ENCODE measurements around the gene RHBDD1. TPM values are rescaled to one million over a fixed set of nuclear protein-coding genes. Genes with fewer than 3 reads are reported as not detected.

Gene RHBDD1
- total RNA-seq, 4 donors from 2014 or later, result 19.5 to 91.5 (median 47.3) TPM

DNA sequence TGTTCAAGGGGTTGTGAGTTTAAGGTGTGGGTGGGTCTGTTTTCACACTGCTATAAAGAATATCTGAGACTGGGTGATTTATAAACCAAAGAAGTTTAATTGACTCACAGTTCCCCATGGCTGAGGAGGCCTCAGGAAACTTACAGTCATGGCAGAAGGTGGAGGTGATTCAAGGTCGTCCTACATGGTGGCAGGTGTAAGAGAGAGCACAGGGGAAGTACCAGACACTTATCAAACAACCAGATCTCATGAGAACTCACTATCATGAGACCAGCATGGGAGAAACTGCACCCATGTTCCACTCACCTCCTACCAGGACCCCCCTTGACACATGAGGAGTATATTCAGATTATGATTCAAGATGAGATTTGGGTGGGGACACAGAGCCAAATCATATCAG is 38.0 kb downstream of the RHBDD1 start:
- Histone ChIP-seq H3K36me3 (no peaks in the 10 kb centered on the region), H3K27me3 (no peaks in the 10 kb centered on the region), H3K4me1 (no peaks in the 10 kb centered on the region), H3K4me3 (no peak overlapping the region), H3K27ac (no peak overlapping the region), H3K9me3 (no peaks in the 10 kb centered on the region)
- no peak for TF ChIP-seq POLR2A (IDR thresholded peaks at IDR 0.05)
- TF ChIP-seq, protein P1, sequence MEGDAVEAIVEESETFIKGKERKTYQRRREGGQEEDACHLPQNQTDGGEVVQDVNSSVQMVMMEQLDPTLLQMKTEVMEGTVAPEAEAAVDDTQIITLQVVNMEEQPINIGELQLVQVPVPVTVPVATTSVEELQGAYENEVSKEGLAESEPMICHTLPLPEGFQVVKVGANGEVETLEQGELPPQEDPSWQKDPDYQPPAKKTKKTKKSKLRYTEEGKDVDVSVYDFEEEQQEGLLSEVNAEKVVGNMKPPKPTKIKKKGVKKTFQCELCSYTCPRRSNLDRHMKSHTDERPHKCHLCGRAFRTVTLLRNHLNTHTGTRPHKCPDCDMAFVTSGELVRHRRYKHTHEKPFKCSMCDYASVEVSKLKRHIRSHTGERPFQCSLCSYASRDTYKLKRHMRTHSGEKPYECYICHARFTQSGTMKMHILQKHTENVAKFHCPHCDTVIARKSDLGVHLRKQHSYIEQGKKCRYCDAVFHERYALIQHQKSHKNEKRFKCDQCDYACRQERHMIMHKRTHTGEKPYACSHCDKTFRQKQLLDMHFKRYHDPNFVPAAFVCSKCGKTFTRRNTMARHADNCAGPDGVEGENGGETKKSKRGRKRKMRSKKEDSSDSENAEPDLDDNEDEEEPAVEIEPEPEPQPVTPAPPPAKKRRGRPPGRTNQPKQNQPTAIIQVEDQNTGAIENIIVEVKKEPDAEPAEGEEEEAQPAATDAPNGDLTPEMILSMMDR (IDR thresholded peaks at IDR 0.05), result no peak
- intact Hi-C loops (cut with DNase I; ENCODE audit: low total_unique reads), result no loop called here
- DNase-seq, result no peak

DNA sequence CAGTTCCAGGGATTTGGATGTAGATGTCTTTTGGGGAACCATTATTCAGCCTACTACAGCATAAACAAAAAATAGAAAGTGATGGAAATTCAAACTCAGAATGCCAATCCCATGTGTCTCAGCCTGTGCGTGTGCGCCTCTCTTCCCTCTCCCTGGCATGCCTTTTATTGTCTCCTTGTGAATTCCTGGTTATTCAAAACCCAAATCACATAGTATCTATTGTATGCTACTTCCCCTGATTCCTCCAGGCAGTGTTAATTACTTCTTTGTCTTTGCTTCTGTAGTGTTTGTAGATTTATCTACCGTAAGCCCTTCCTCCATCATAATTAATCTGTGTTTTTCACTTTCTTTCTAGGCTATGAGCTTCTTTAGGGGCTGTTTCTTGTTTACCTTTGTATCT is 38.9 kb downstream of the RHBDD1 start:
- DNase-seq, result no peak
- TF ChIP-seq, protein P1 (IDR thresholded peaks at IDR 0.05), result no peak
- TF ChIP-seq POLR2A (IDR thresholded peaks at IDR 0.05), result no peak
- Histone ChIP-seq H3K27me3 (no peaks in the 10 kb centered on the region), H3K4me1 (no peaks in the 10 kb centered on the region), H3K4me3 (no peak overlapping the region), H3K27ac (no peak overlapping the region), H3K36me3 (no peaks in the 10 kb centered on the region), H3K9me3 (no peaks in the 10 kb centered on the region)
- intact Hi-C loops (cut with DNase I; ENCODE audit: low total_unique reads), result no loop called here

DNA sequence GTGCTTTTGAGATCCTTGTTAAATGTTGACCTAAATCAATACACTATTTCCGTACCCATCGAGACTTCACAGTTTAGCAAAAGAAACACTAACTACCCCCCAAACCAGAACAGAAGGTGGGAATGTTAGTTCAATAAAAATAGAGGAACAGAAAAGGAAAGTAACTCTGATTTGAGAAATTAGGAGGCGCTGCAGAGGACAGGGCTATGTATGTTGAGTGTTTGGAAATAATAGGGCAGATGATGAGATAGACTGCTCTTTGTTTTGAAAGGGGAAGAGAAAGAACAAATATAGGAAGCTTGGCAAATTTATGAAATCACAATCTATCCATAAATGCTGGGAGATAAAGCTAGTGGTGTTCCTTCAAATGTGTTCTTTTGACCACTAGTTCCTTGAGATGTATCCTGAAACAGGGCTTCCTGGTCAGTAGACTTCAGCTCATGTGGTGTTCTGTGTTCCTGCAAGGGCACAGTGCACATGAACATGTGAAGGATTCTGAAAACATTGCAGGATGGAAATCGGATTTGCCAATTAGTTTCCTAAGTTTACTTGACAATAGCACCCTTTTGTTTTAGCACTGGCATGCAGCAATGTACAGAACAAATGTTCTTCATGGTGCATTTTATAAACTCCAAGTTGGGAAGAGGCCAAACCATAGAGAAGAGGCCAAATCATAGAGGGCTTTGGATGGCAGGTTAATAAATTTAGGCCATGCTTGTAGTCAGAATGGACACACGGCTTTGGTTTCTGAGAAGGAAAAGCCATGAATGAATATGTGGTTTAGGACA is 39.8 kb downstream of the RHBDD1 start:
- Histone ChIP-seq H3K27ac (no peak overlapping the region), H3K36me3 (no peaks in the 10 kb centered on the region), H3K4me1 (no peaks in the 10 kb centered on the region), H3K4me3 (no peak overlapping the region), H3K9me3 (no peaks in the 10 kb centered on the region), H3K27me3 (no peaks in the 10 kb centered on the region)
- intact Hi-C loops (cut with DNase I; ENCODE audit: low total_unique reads), result no loop called here
- DNase-seq, result no peak
- TF ChIP-seq POLR2A (IDR thresholded peaks at IDR 0.05), result no peak
- TF ChIP-seq, protein P1 (IDR thresholded peaks at IDR 0.05), result no peak

DNA sequence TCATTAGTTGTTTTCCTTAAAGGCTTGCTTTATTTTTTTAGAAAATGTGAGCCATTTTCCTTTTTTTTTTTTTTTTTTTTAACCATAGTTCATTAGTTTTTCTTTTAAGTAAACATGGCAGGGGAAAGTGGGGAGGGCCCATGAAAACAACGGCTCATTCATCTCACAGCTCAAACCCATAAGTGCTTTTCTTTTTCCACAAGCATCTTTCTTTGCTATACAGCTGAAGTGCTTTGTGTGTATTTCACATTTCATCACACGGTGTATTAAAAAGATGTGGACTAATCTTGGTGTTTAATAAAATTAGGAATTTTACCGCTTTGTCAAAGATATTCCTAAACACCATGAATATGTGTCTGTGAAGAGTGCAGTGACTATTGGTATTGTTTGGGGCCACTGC is 41.6 kb downstream of the RHBDD1 start:
- DNase-seq, result no peak
- H3K36me3 ChIP-seq, result no peaks in the 10 kb centered on the region
- no peak overlapping the region for H3K4me3 ChIP-seq
- H3K27me3 ChIP-seq, result no peaks in the 10 kb centered on the region
- no peaks in the 10 kb centered on the region for H3K4me1 ChIP-seq
- H3K27ac ChIP-seq, result no peak overlapping the region
- intact Hi-C loops (cut with DNase I; ENCODE audit: low total_unique reads), result no loop called here
- TF ChIP-seq POLR2A (IDR thresholded peaks at IDR 0.05), result no peak
- TF ChIP-seq, protein P1 (IDR thresholded peaks at IDR 0.05), result no peak
- H3K9me3 ChIP-seq, result no peaks in the 10 kb centered on the region

DNA sequence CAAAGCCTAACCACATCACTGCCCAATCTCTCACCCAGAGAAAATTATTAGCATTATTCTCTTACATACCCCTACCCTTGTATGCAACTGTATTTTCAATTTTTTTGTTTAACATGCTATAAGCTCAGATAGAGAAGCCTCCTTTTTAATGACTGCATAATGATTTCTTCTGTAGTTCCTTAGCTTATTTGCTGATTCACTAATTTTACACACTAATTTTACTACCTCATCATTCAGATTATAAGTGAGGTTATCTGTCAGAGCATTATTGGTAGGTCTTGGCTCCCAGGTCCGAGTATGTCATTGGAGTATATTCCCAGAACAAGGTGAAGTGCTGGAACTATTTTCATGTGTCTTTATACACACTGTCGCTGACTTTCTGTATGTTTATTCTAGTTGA is 45.4 kb downstream of the RHBDD1 start:
- H3K4me1 ChIP-seq, result no peaks in the 10 kb centered on the region
- H3K9me3 ChIP-seq, result no peaks in the 10 kb centered on the region
- intact Hi-C loops (cut with DNase I; ENCODE audit: low total_unique reads), result no loop called here
- no peak for DNase-seq
- no peak overlapping the region for H3K27ac ChIP-seq
- H3K36me3 ChIP-seq, result no peaks in the 10 kb centered on the region
- H3K27me3 ChIP-seq, result no peaks in the 10 kb centered on the region
- H3K4me3 ChIP-seq, result no peak overlapping the region
- TF ChIP-seq POLR2A (IDR thresholded peaks at IDR 0.05), result no peak
- TF ChIP-seq, protein P1 (IDR thresholded peaks at IDR 0.05), result no peak

Data from uterus (tissue), 4 donors.